ENCODE results near the gene EXOC3. TPM values are rescaled to one million over a fixed set of nuclear protein-coding genes. Genes with fewer than 3 reads are reported as not detected.

The EXOC3 gene
- total RNA-seq, 1 donor from 2014 or later: 19.2 TPM

GRCh38 chr5:398475-399295 lies 44.3 kb upstream of the EXOC3 start:
- H2AFZ ChIP-seq (replicated peaks): no peak overlapping the region
- H3K9me3 Mint-ChIP-seq: peaks cover 3% of the 10 kb centered on the region
- H3K4me3 Mint-ChIP-seq: no peak overlapping the region
- no peaks in the 10 kb centered on the region for H3K36me3 Mint-ChIP-seq
- H3K79me2 ChIP-seq (ENCODE audit: low read depth): no peaks in the 10 kb centered on the region
- H3K36me3 ChIP-seq: no peaks in the 10 kb centered on the region
- peaks cover 8% of the 10 kb centered on the region for H3K27me3 Mint-ChIP-seq (ENCODE audit: insufficient read depth, low read depth)
- no peaks in the 10 kb centered on the region for H3K9me3 ChIP-seq (ENCODE audit: low read depth)
- no peaks in the 10 kb centered on the region for H4K20me1 ChIP-seq (ENCODE audit: low read depth)
- no peak overlapping the region for H3K9ac ChIP-seq
- H3K27ac ChIP-seq: no peak overlapping the region
- no peak overlapping the region for H3K4me3 ChIP-seq
- no peak for TF ChIP-seq CTCF (IDR thresholded peaks at IDR 0.05)
- no peak for TF ChIP-seq EZH2 (IDR thresholded peaks at IDR 0.05)
- H3K4me1 Mint-ChIP-seq: peaks cover 22% of the 10 kb centered on the region
- H3K4me2 ChIP-seq: no peak overlapping the region
- H3K27me3 ChIP-seq: peaks cover 21% of the 10 kb centered on the region
- H3K4me1 ChIP-seq: peaks cover 10% of the 10 kb centered on the region
- H3K27ac Mint-ChIP-seq: peak overlapping the region; percentile 96
- no peaks in the 10 kb centered on the region for H3F3A ChIP-seq (ENCODE audit: low read depth)
- no peak for DNase-seq (ENCODE audit: low spot score)

GRCh38 chr5:399296-400281 lies 43.4 kb upstream of the EXOC3 start:
- Mint-ChIP-seq H3K4me1 (peaks cover 19% of the 10 kb centered on the region), H3K4me3 (peak overlapping the region; percentile 74), H3K9me3 (peaks cover 3% of the 10 kb centered on the region), H3K27me3 (ENCODE audit: insufficient read depth, low read depth) (peaks cover 8% of the 10 kb centered on the region), H3K27ac (peak overlapping the region; percentile 96), H3K36me3 (no peaks in the 10 kb centered on the region)
- Histone ChIP-seq H3K36me3 (no peaks in the 10 kb centered on the region), H3F3A (ENCODE audit: low read depth) (no peaks in the 10 kb centered on the region), H3K9me3 (ENCODE audit: low read depth) (no peaks in the 10 kb centered on the region), H3K27ac (no peak overlapping the region), H3K79me2 (ENCODE audit: low read depth) (no peaks in the 10 kb centered on the region), H3K9ac (no peak overlapping the region), H3K4me3 (no peak overlapping the region), H3K4me1 (peaks cover 10% of the 10 kb centered on the region), H3K4me2 (peak overlapping the region; percentile 57), H3K27me3 (peaks cover 21% of the 10 kb centered on the region), H4K20me1 (ENCODE audit: low read depth) (no peaks in the 10 kb centered on the region), H2AFZ (replicated peaks) (peak overlapping the region; percentile 70)
- DNase-seq (ENCODE audit: low spot score): peak; percentile 91
- TF ChIP-seq EZH2 (IDR thresholded peaks at IDR 0.05) (no peak), CTCF (IDR thresholded peaks at IDR 0.05) (no peak), EZH2phosphoT487 (IDR thresholded peaks at IDR 0.05) (no peak)

GRCh38 chr5:400282-401145 lies 42.5 kb upstream of the EXOC3 start:
- Mint-ChIP-seq H3K27me3 (ENCODE audit: insufficient read depth, low read depth) (peaks cover 8% of the 10 kb centered on the region), H3K4me3 (no peak overlapping the region), H3K9me3 (peaks cover 3% of the 10 kb centered on the region), H3K4me1 (peaks cover 18% of the 10 kb centered on the region), H3K27ac (peak overlapping the region; percentile 96), H3K36me3 (no peaks in the 10 kb centered on the region)
- H3K27ac ChIP-seq: no peak overlapping the region
- peaks cover 21% of the 10 kb centered on the region for H3K27me3 ChIP-seq
- H3K9ac ChIP-seq: no peak overlapping the region
- no peaks in the 10 kb centered on the region for H3K79me2 ChIP-seq (ENCODE audit: low read depth)
- peak overlapping the region; percentile 70 for H2AFZ ChIP-seq (replicated peaks)
- peaks cover 10% of the 10 kb centered on the region for H3K4me1 ChIP-seq
- no peak overlapping the region for H3K4me3 ChIP-seq
- no peaks in the 10 kb centered on the region for H3K36me3 ChIP-seq
- peak overlapping the region; percentile 57 for H3K4me2 ChIP-seq
- H3K9me3 ChIP-seq (ENCODE audit: low read depth): no peaks in the 10 kb centered on the region
- H4K20me1 ChIP-seq (ENCODE audit: low read depth): no peaks in the 10 kb centered on the region
- no peak for DNase-seq (ENCODE audit: low spot score)
- TF ChIP-seq EZH2phosphoT487 (IDR thresholded peaks at IDR 0.05) (no peak), EZH2 (IDR thresholded peaks at IDR 0.05) (no peak), CTCF (IDR thresholded peaks at IDR 0.05) (no peak)
- no peaks in the 10 kb centered on the region for H3F3A ChIP-seq (ENCODE audit: low read depth)

Measured in neural progenitor cell (in vitro differentiated cells).